ENCODE results near the gene MYPOP.

MYPOP gene

DNA sequence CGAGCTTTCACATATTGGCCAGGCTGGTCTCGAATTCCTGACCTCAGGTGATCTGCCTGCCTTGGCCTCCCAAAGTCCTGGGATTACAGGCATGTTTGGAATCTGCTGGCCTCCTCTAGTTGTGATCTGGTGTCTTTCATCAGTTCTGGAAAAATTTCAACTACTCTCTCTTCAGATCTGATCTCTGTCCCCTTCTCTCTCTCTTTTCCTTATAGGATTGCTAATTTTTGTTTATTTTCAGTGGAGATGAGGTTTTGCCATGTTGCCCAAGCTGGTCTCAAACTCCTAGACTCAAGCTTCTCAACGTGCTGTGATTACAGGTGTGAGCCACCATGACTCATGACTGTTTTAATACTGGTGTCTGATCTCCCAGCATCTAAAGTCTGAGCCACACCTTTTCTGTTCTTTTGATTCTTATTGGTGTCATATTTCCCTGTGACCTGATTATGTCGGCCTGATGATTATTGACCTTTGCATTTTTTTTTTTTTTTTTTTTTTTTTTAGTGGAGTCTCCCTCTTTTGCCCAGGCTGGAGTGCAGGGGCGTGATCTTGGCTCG, 22.6 kb upstream of the MYPOP start:
- TF ChIP-seq SNAI2 (CRISPR knock-in tag; IDR thresholded peaks at IDR 0.05) = no peak
- TF ChIP-seq ZNF8 (CRISPR knock-in tag; IDR thresholded peaks at IDR 0.05) = no peak
- no peak for TF ChIP-seq TOX (CRISPR knock-in tag; IDR thresholded peaks at IDR 0.05; ENCODE audit: borderline replicate concordance)
- TF ChIP-seq, protein P1, sequence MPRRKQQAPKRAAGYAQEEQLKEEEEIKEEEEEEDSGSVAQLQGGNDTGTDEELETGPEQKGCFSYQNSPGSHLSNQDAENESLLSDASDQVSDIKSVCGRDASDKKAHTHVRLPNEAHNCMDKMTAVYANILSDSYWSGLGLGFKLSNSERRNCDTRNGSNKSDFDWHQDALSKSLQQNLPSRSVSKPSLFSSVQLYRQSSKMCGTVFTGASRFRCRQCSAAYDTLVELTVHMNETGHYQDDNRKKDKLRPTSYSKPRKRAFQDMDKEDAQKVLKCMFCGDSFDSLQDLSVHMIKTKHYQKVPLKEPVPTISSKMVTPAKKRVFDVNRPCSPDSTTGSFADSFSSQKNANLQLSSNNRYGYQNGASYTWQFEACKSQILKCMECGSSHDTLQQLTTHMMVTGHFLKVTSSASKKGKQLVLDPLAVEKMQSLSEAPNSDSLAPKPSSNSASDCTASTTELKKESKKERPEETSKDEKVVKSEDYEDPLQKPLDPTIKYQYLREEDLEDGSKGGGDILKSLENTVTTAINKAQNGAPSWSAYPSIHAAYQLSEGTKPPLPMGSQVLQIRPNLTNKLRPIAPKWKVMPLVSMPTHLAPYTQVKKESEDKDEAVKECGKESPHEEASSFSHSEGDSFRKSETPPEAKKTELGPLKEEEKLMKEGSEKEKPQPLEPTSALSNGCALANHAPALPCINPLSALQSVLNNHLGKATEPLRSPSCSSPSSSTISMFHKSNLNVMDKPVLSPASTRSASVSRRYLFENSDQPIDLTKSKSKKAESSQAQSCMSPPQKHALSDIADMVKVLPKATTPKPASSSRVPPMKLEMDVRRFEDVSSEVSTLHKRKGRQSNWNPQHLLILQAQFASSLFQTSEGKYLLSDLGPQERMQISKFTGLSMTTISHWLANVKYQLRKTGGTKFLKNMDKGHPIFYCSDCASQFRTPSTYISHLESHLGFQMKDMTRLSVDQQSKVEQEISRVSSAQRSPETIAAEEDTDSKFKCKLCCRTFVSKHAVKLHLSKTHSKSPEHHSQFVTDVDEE (CRISPR knock-in tag; IDR thresholded peaks at IDR 0.05) = no peak
- TF ChIP-seq RARB (CRISPR knock-in tag; IDR thresholded peaks at IDR 0.05) = no peak
- TF ChIP-seq, protein P2, sequence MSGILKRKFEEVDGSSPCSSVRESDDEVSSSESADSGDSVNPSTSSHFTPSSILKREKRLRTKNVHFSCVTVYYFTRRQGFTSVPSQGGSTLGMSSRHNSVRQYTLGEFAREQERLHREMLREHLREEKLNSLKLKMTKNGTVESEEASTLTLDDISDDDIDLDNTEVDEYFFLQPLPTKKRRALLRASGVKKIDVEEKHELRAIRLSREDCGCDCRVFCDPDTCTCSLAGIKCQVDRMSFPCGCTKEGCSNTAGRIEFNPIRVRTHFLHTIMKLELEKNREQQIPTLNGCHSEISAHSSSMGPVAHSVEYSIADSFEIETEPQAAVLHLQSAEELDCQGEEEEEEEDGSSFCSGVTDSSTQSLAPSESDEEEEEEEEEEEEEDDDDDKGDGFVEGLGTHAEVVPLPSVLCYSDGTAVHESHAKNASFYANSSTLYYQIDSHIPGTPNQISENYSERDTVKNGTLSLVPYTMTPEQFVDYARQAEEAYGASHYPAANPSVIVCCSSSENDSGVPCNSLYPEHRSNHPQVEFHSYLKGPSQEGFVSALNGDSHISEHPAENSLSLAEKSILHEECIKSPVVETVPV (CRISPR knock-in tag; IDR thresholded peaks at IDR 0.05) = no peak
- no peak for TF ChIP-seq CSDC2 (CRISPR knock-in tag; IDR thresholded peaks at IDR 0.05)
- no peak for TF ChIP-seq ZNF70 (CRISPR knock-in tag; IDR thresholded peaks at IDR 0.05)
- TF ChIP-seq ISL1 (CRISPR knock-in tag; IDR thresholded peaks at IDR 0.05) = no peak
- TF ChIP-seq, protein P3, sequence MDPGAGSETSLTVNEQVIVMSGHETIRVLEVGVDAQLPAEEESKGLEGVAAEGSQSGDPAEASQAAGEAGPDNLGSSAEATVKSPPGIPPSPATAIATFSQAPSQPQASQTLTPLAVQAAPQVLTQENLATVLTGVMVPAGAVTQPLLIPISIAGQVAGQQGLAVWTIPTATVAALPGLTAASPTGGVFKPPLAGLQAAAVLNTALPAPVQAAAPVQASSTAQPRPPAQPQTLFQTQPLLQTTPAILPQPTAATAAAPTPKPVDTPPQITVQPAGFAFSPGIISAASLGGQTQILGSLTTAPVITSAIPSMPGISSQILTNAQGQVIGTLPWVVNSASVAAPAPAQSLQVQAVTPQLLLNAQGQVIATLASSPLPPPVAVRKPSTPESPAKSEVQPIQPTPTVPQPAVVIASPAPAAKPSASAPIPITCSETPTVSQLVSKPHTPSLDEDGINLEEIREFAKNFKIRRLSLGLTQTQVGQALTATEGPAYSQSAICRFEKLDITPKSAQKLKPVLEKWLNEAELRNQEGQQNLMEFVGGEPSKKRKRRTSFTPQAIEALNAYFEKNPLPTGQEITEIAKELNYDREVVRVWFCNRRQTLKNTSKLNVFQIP (CRISPR knock-in tag; IDR thresholded peaks at IDR 0.05; ENCODE audit: borderline replicate concordance, low read depth) = no peak

DNA sequence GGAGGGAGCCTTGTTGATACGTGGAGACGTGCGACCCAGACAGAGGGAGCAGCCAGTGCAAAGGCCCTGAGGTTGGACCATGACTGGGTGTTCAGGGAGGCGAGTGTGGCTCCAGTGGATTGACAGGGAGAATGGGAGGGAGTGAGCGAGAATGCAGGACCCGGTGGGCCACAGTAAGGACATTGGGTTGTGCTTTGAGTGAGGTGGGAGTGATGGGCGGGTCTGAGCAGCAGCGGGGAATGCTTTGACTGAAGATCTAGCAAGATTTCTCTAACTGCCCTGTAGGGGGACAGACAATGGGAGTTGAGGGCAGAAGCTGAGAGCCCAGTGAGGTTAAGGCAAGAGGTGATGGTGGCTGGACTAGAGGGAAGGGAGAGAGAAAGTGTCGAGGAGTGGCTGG, 19.9 kb upstream of the MYPOP start:
- ATAC-seq = 0 out of 3 replicates have a peak, but pooled peaks have one; percentile 40
- TF ChIP-seq BACH2 (CRISPR knock-in tag; IDR thresholded peaks at IDR 0.05; ENCODE audit: borderline replicate concordance) (no peak), RARB (CRISPR knock-in tag; IDR thresholded peaks at IDR 0.05) (no peak), ZNF70 (CRISPR knock-in tag; IDR thresholded peaks at IDR 0.05) (no peak), ESRRG (CRISPR knock-in tag; IDR thresholded peaks at IDR 0.05) (no peak), ISL1 (CRISPR knock-in tag; IDR thresholded peaks at IDR 0.05) (no peak), OSR1 (CRISPR knock-in tag; IDR thresholded peaks at IDR 0.05) (no peak), ZFP3 (CRISPR knock-in tag; IDR thresholded peaks at IDR 0.05) (no peak), ZNF8 (CRISPR knock-in tag; IDR thresholded peaks at IDR 0.05) (no peak), TCF4 (CRISPR knock-in tag; IDR thresholded peaks at IDR 0.05; ENCODE audit: borderline replicate concordance) (no peak), ARNTL (CRISPR knock-in tag; IDR thresholded peaks at IDR 0.05; ENCODE audit: borderline replicate concordance, low read depth) (no peak), ZC3H10 (CRISPR knock-in tag; IDR thresholded peaks at IDR 0.05) (no peak), TOX (CRISPR knock-in tag; IDR thresholded peaks at IDR 0.05; ENCODE audit: borderline replicate concordance) (no peak), ZNF565 (CRISPR knock-in tag; conservative IDR thresholded peaks at IDR 0.05; ENCODE audit: low read depth) (no peak), CSDC2 (CRISPR knock-in tag; IDR thresholded peaks at IDR 0.05) (no peak), ZFP30 (CRISPR knock-in tag; IDR thresholded peaks at IDR 0.05) (no peak), PPARA (CRISPR knock-in tag; IDR thresholded peaks at IDR 0.05; ENCODE audit: borderline replicate concordance) (no peak)
- TF ChIP-seq, protein P4, sequence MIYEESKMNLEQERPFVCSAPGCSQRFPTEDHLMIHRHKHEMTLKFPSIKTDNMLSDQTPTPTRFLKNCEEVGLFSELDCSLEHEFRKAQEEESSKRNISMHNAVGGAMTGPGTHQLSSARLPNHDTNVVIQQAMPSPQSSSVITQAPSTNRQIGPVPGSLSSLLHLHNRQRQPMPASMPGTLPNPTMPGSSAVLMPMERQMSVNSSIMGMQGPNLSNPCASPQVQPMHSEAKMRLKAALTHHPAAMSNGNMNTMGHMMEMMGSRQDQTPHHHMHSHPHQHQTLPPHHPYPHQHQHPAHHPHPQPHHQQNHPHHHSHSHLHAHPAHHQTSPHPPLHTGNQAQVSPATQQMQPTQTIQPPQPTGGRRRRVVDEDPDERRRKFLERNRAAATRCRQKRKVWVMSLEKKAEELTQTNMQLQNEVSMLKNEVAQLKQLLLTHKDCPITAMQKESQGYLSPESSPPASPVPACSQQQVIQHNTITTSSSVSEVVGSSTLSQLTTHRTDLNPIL (CRISPR knock-in tag; IDR thresholded peaks at IDR 0.05; ENCODE audit: low read depth) = no peak
- TF ChIP-seq, protein P5, sequence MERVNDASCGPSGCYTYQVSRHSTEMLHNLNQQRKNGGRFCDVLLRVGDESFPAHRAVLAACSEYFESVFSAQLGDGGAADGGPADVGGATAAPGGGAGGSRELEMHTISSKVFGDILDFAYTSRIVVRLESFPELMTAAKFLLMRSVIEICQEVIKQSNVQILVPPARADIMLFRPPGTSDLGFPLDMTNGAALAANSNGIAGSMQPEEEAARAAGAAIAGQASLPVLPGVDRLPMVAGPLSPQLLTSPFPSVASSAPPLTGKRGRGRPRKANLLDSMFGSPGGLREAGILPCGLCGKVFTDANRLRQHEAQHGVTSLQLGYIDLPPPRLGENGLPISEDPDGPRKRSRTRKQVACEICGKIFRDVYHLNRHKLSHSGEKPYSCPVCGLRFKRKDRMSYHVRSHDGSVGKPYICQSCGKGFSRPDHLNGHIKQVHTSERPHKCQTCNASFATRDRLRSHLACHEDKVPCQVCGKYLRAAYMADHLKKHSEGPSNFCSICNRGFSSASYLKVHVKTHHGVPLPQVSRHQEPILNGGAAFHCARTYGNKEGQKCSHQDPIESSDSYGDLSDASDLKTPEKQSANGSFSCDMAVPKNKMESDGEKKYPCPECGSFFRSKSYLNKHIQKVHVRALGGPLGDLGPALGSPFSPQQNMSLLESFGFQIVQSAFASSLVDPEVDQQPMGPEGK (CRISPR knock-in tag; IDR thresholded peaks at IDR 0.05; ENCODE audit: borderline replicate concordance) = no peak
- TF ChIP-seq, protein P2 (CRISPR knock-in tag; IDR thresholded peaks at IDR 0.05) = no peak
- TF ChIP-seq, protein P1 (CRISPR knock-in tag; IDR thresholded peaks at IDR 0.05) = no peak

More for the DNA sequence above, 22.6 kb upstream of the MYPOP start:
- no peak for ATAC-seq
